Activated T-helper 1 cell treated with anti-CD3 and anti-CD28 coated beads, Interleukin-12 subunit alpha, Interleukin-12 subunit beta, Interleukin-2, Interleukin-4 antibody, amounts not matched to agents 30 ng/mL and 10 ng/mL and 1 ng/mL, durations not matched to agents 14 hours and 24 hours and 36 hours (primary cell): ENCODE data around the gene RHOH. TPM values are rescaled to one million over a fixed set of nuclear protein-coding genes. Genes with fewer than 3 reads are reported as not detected.

Source experiments
- DNase-seq: peaks from one replicate; pipeline ENCODE4 v3.0.0; 2021; ENCODE audit warnings: low spot score
- H3K27ac Mint-ChIP-seq: one replicate; pipeline ENCODE4 v1.8.0; 2021; ENCODE audit warnings: mild to moderate bottlenecking, mixed read lengths
- H3K27me3 Mint-ChIP-seq: one replicate; pipeline ENCODE4 v1.8.0; 2022; ENCODE audit warnings: mild to moderate bottlenecking, moderate library complexity, mixed read lengths; ENCODE audit not compliant: insufficient read depth
- H3K36me3 Mint-ChIP-seq: one replicate; pipeline ENCODE4 v1.8.0; 2021; ENCODE audit warnings: low read depth, mixed read lengths
- H3K4me1 Mint-ChIP-seq: one replicate; pipeline ENCODE4 v1.8.0; 2021; ENCODE audit warnings: low read depth, mixed read lengths
- H3K4me3 Mint-ChIP-seq: one replicate; pipeline ENCODE4 v1.8.0; 2021; ENCODE audit warnings: mild to moderate bottlenecking, moderate library complexity, mixed read lengths
- H3K9me3 Mint-ChIP-seq: one replicate; pipeline ENCODE4 v1.8.0; 2021; ENCODE audit warnings: mixed read lengths
- intact Hi-C: fragments of 100-400 bp; cut with micrococcal nuclease; formaldehyde crosslinking; loops from one replicate; pipeline ENCODE4 v1.15.1; 2024
- total RNA-seq: library from RNA; stranded (reverse); gene quantifications from 2 replicates; pipeline ENCODE4 v1.2.3, GENCODE V29; 2022

Gene RHOH
- total RNA-seq, 1 donor from 2014 or later, result 105 TPM

- intact Hi-C loops, result no loop called here
- Mint-ChIP-seq H3K9me3 (no peaks in the 10 kb centered on the region), H3K4me1 (peaks cover 14% of the 10 kb centered on the region), H3K4me3 (no peak overlapping the region), H3K27me3 (peaks cover 8% of the 10 kb centered on the region), H3K27ac (peak overlapping the region; percentile 41), H3K36me3 (peaks cover 3% of the 10 kb centered on the region)
- no peak for DNase-seq
Measured at GRCh38 chr4:40177591-40177990, 19.2 kb upstream of the RHOH start.

- DNase-seq, result no peak
- Mint-ChIP-seq H3K27ac (no peak overlapping the region), H3K36me3 (peaks cover 3% of the 10 kb centered on the region), H3K4me1 (peaks cover 6% of the 10 kb centered on the region), H3K27me3 (peaks cover 8% of the 10 kb centered on the region), H3K4me3 (no peak overlapping the region), H3K9me3 (no peaks in the 10 kb centered on the region)
- intact Hi-C loops, result no loop called here
Measured at GRCh38 chr4:40178672-40179071, 18.2 kb upstream of the RHOH start.

- no peak overlapping the region for H3K27ac Mint-ChIP-seq
- no peak for DNase-seq
- peaks cover 8% of the 10 kb centered on the region for H3K27me3 Mint-ChIP-seq
- H3K36me3 Mint-ChIP-seq, result peaks cover 3% of the 10 kb centered on the region
- H3K4me1 Mint-ChIP-seq, result peaks cover 10% of the 10 kb centered on the region
- no peaks in the 10 kb centered on the region for H3K9me3 Mint-ChIP-seq
- no peak overlapping the region for H3K4me3 Mint-ChIP-seq
- intact Hi-C loops, result no loop called here
Measured at GRCh38 chr4:40179360-40179759, 17.5 kb upstream of the RHOH start.

GRCh38 chr4:40180356-40180755 lies 16.5 kb upstream of the RHOH start:
- intact Hi-C loops, result no loop called here
- no peak overlapping the region for H3K4me3 Mint-ChIP-seq
- no peak for DNase-seq
- H3K27ac Mint-ChIP-seq, result no peak overlapping the region
- H3K27me3 Mint-ChIP-seq, result peaks cover 8% of the 10 kb centered on the region
- H3K36me3 Mint-ChIP-seq, result peaks cover 3% of the 10 kb centered on the region
- no peaks in the 10 kb centered on the region for H3K9me3 Mint-ChIP-seq
- H3K4me1 Mint-ChIP-seq, result peaks cover 10% of the 10 kb centered on the region

GRCh38 chr4:40182001-40182400 lies 14.8 kb upstream of the RHOH start:
- no peak for DNase-seq
- intact Hi-C loops, result no loop called here
- Mint-ChIP-seq H3K27me3 (peaks cover 8% of the 10 kb centered on the region), H3K4me1 (peaks cover 17% of the 10 kb centered on the region), H3K27ac (no peak overlapping the region), H3K4me3 (no peak overlapping the region), H3K9me3 (no peaks in the 10 kb centered on the region), H3K36me3 (no peaks in the 10 kb centered on the region)

- intact Hi-C loops, result no loop called here
- Mint-ChIP-seq H3K27me3 (peaks cover 5% of the 10 kb centered on the region), H3K36me3 (peaks cover 4% of the 10 kb centered on the region), H3K4me3 (no peak overlapping the region), H3K4me1 (peaks cover 24% of the 10 kb centered on the region), H3K9me3 (no peaks in the 10 kb centered on the region), H3K27ac (no peak overlapping the region)
- no peak for DNase-seq
Measured at GRCh38 chr4:40182954-40183353, 13.9 kb upstream of the RHOH start.

- no peaks in the 10 kb centered on the region for H3K9me3 Mint-ChIP-seq
- H3K27me3 Mint-ChIP-seq, result no peaks in the 10 kb centered on the region
- no peak for DNase-seq
- H3K4me3 Mint-ChIP-seq, result peak overlapping the region; percentile 20
- peaks cover 4% of the 10 kb centered on the region for H3K36me3 Mint-ChIP-seq
- intact Hi-C loops, result loop anchor here (1.0 kb wide), 2 partner anchors 8 to 132 kb away; no protein-coding TSS in a partner anchor
- peak overlapping the region; percentile 84 for H3K27ac Mint-ChIP-seq
- H3K4me1 Mint-ChIP-seq, result peaks cover 27% of the 10 kb centered on the region
Measured at GRCh38 chr4:40183615-40184411, 13.0 kb upstream of the RHOH start.

- H3K27ac Mint-ChIP-seq, result no peak overlapping the region
- H3K4me1 Mint-ChIP-seq, result peaks cover 48% of the 10 kb centered on the region
- no peak overlapping the region for H3K4me3 Mint-ChIP-seq
- H3K36me3 Mint-ChIP-seq, result peaks cover 4% of the 10 kb centered on the region
- no peak for DNase-seq
- no peaks in the 10 kb centered on the region for H3K9me3 Mint-ChIP-seq
- no peaks in the 10 kb centered on the region for H3K27me3 Mint-ChIP-seq
- intact Hi-C loops, result loop anchor here (2.0 kb wide), 2 partner anchors 13 to 15 kb away; no protein-coding TSS in a partner anchor
Measured at GRCh38 chr4:40185830-40186664, 10.8 kb upstream of the RHOH start.

GRCh38 chr4:40186665-40187014 lies 10.2 kb upstream of the RHOH start:
- H3K36me3 Mint-ChIP-seq, result peaks cover 4% of the 10 kb centered on the region

GRCh38 chr4:40187386-40187906 lies 9.4 kb upstream of the RHOH start:
- H3K27me3 Mint-ChIP-seq, result no peaks in the 10 kb centered on the region
- H3K4me3 Mint-ChIP-seq, result no peak overlapping the region
- peak overlapping the region; percentile 45 for H3K27ac Mint-ChIP-seq
- intact Hi-C loops, result loop anchor here (2.0 kb wide), 2 partner anchors 13 to 15 kb away; no protein-coding TSS in a partner anchor
- no peaks in the 10 kb centered on the region for H3K9me3 Mint-ChIP-seq
- H3K36me3 Mint-ChIP-seq, result peaks cover 4% of the 10 kb centered on the region
- DNase-seq, result no peak
- H3K4me1 Mint-ChIP-seq, result peaks cover 62% of the 10 kb centered on the region

More at GRCh38 chr4:40186665-40187014, 10.2 kb upstream of the RHOH start:
- intact Hi-C loops, result loop anchor here (2.0 kb wide), 2 partner anchors 14 kb away; no protein-coding TSS in a partner anchor
- no peak for DNase-seq
- Mint-ChIP-seq H3K4me3 (no peak overlapping the region), H3K4me1 (peaks cover 54% of the 10 kb centered on the region), H3K9me3 (no peaks in the 10 kb centered on the region), H3K27me3 (no peaks in the 10 kb centered on the region), H3K27ac (no peak overlapping the region)

- H3K4me1 Mint-ChIP-seq, result peaks cover 78% of the 10 kb centered on the region
- no peaks in the 10 kb centered on the region for H3K9me3 Mint-ChIP-seq
- DNase-seq, result no peak
- peaks cover 4% of the 10 kb centered on the region for H3K36me3 Mint-ChIP-seq
- H3K27ac Mint-ChIP-seq, result peak overlapping the region; percentile 95
- H3K4me3 Mint-ChIP-seq, result peak overlapping the region; percentile 84
- H3K27me3 Mint-ChIP-seq, result no peaks in the 10 kb centered on the region
- intact Hi-C loops, result loop anchor here (5.0 kb wide), 2 partner anchors 37 to 213 kb away; partner anchors contain the start of gene PDS5A
Measured at GRCh38 chr4:40190019-40190418, 6.8 kb upstream of the RHOH start.

GRCh38 chr4:40190465-40190864 lies 6.4 kb upstream of the RHOH start:
- intact Hi-C loops, result loop anchor here (5.0 kb wide), 2 partner anchors 37 to 213 kb away; partner anchors contain the start of gene PDS5A
- no peaks in the 10 kb centered on the region for H3K9me3 Mint-ChIP-seq

More at GRCh38 chr4:40190465-40190864, 6.4 kb upstream of the RHOH start:
- Mint-ChIP-seq H3K4me3 (peak overlapping the region; percentile 84), H3K27me3 (no peaks in the 10 kb centered on the region), H3K4me1 (peaks cover 82% of the 10 kb centered on the region), H3K36me3 (peaks cover 4% of the 10 kb centered on the region), H3K27ac (peak overlapping the region; percentile 95)
- DNase-seq, result no peak
